AG08396 (cell line): ENCODE measurements around the gene MAST3.
"Not testable (repeated sequence)": the region's sequence is repeated elsewhere in the genome, so short reads cannot be mapped to it uniquely, and the experiment has no call there.

Source experiments
- DNase-seq: peaks from one replicate; pipeline ENCODE4 v3.0.0; 2012; ENCODE audit warnings: low spot score, mixed read lengths

MAST3 gene

GRCh38 chr19:18137657-18138339, 40.2 kb downstream of the MAST3 start:
- no peak for DNase-seq

GRCh38 chr19:18140473-18140872, 42.9 kb downstream of the MAST3 start:
- DNase-seq = no peak

GRCh38 chr19:18141031-18141430, 43.5 kb downstream of the MAST3 start:
- DNase-seq = no peak

- no peak for DNase-seq
Observed at GRCh38 chr19:18143902-18144301, 46.3 kb downstream of the MAST3 start.

GRCh38 chr19:18144361-18144760, 46.8 kb downstream of the MAST3 start:
- no peak for DNase-seq

- no peak for DNase-seq
Observed at GRCh38 chr19:18144906-18145305, 47.3 kb downstream of the MAST3 start.

GRCh38 chr19:18145391-18145999, 47.9 kb downstream of the MAST3 start:
- DNase-seq = no peak

- no peak for DNase-seq
Observed at GRCh38 chr19:18147396-18147795, 49.8 kb downstream of the MAST3 start.

GRCh38 chr19:18149596-18149975, 52.0 kb downstream of the MAST3 start:
- DNase-seq = no peak

- no peak for DNase-seq
Observed at GRCh38 chr19:18150776-18151624, 53.4 kb downstream of the MAST3 start.

- DNase-seq = peak; percentile 98
Observed at GRCh38 chr19:18152442-18152816, 54.9 kb downstream of the MAST3 start.

GRCh38 chr19:18152817-18153555, 55.4 kb downstream of the MAST3 start, which contains the start of gene PIK3R2:
PIK3R2 (plus strand) TSS chr19:18153163; CDS start chr19:18155880, 2,717 bp downstream.
- peak; percentile 100 for DNase-seq

- peak; percentile 51 for DNase-seq
Observed at GRCh38 chr19:18153556-18154134, 56.1 kb downstream of the MAST3 start.

- DNase-seq = no peak
Observed at GRCh38 chr19:18155095-18156087, 57.8 kb downstream of the MAST3 start.

- no peak for DNase-seq
Observed at GRCh38 chr19:18156268-18156667, 58.7 kb downstream of the MAST3 start.

GRCh38 chr19:18156841-18157464, 59.4 kb downstream of the MAST3 start:
- DNase-seq = peak; percentile 88

GRCh38 chr19:18157465-18158063, 60.0 kb downstream of the MAST3 start:
- DNase-seq = no peak

- no peak for DNase-seq
Observed at GRCh38 chr19:18158467-18158866, 60.9 kb downstream of the MAST3 start.

- DNase-seq = not testable (repeated sequence)
Observed at GRCh38 chr19:18159059-18159616, 61.6 kb downstream of the MAST3 start.
